ENCODE results near the gene MYBPC2. TPM values are rescaled to one million over a fixed set of nuclear protein-coding genes. Genes with fewer than 3 reads are reported as not detected.

MYBPC2 gene
- total and polyA plus RNA-seq, 9 of the 15 experiments (the other 6 are each of a cell fraction or from before 2014, with no cell fraction given), result 0.01 to 0.14 (median 0.04) TPM; not detected in 6

DNA sequence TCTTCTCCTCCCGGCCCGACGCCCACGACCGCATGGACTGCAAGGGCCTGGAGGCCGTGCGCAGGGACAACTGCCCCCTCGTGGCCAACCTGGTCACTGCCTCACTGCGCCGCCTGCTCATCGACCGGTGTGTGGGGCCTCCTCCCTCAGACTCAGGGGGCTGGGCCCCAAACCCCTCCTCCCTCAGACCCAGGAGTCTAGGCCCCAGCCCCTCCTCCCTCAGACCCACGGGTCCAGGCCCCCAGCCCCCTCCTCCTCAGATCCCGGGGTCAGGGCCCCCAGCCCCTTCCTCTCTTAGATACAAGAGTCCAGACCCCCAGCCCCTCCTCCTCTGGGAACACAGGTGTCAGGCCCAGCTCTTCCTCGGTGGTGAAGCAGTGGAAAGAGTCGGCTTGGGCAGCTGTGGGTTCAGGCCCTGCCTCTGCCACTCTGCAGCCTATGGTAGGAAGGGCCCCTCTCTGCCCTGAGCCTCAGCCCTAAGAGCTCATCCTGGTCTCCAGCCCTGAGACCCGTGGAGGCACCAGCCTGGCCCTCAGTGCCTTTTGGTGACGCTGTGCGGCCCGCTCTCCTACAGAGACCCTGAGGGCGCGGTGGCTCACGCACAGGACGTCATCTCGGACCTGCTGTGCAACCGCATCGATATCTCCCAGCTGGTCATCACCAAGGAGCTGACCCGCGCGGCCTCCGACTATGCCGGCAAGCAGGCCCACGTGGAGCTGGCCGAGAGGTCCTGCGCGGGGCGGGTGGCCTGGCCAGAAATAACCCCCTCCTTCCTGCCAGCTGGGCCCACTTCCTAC lies 17.6 kb upstream of the MYBPC2 start (continued):
- no peak for TF ChIP-seq CBX5 (IDR thresholded peaks at IDR 0.05; ENCODE audit: borderline replicate concordance, low read depth)
- TF ChIP-seq POLR3G (IDR thresholded peaks at IDR 0.05; ENCODE audit: extremely low read depth, insufficient read length, insufficient replicate concordance), result no peak
- no peak for TF ChIP-seq NCOA4 (IDR thresholded peaks at IDR 0.05; ENCODE audit: partially characterized antibody)
- TF ChIP-seq NRF1 (conservative IDR thresholded peaks at IDR 0.05 in 1 of 2, IDR thresholded peaks at IDR 0.05 in 1 of 2), result peak; percentile 65 to 75
- TF ChIP-seq HDAC6 (IDR thresholded peaks at IDR 0.05; ENCODE audit: low read depth, low read length), result no peak
- TF ChIP-seq POLR2B (IDR thresholded peaks at IDR 0.05; ENCODE audit: low read depth, partially characterized antibody), result no peak
- no peak for TF ChIP-seq STAT5B (CRISPR knock-in tag; IDR thresholded peaks at IDR 0.05)
- TF ChIP-seq ZNF133 (CRISPR knock-in tag; IDR thresholded peaks at IDR 0.05), result no peak
- TF ChIP-seq ARNT (IDR thresholded peaks at IDR 0.05), result no peak
- no peak for TF ChIP-seq HOXB6 (CRISPR knock-in tag; IDR thresholded peaks at IDR 0.05; ENCODE audit: borderline replicate concordance)
- no peak for TF ChIP-seq GABPB2 (CRISPR knock-in tag; conservative IDR thresholded peaks at IDR 0.05)
- no peak for TF ChIP-seq ZKSCAN3 (CRISPR knock-in tag; IDR thresholded peaks at IDR 0.05)
- no peak for TF ChIP-seq XRCC5 (IDR thresholded peaks at IDR 0.05; ENCODE audit: low read depth, low read length)
- no peak for TF ChIP-seq GTF2A2 (tag; IDR thresholded peaks at IDR 0.05)
- no peak for TF ChIP-seq CAMTA2 (CRISPR knock-in tag; conservative IDR thresholded peaks at IDR 0.05)
- TF ChIP-seq, protein P1, sequence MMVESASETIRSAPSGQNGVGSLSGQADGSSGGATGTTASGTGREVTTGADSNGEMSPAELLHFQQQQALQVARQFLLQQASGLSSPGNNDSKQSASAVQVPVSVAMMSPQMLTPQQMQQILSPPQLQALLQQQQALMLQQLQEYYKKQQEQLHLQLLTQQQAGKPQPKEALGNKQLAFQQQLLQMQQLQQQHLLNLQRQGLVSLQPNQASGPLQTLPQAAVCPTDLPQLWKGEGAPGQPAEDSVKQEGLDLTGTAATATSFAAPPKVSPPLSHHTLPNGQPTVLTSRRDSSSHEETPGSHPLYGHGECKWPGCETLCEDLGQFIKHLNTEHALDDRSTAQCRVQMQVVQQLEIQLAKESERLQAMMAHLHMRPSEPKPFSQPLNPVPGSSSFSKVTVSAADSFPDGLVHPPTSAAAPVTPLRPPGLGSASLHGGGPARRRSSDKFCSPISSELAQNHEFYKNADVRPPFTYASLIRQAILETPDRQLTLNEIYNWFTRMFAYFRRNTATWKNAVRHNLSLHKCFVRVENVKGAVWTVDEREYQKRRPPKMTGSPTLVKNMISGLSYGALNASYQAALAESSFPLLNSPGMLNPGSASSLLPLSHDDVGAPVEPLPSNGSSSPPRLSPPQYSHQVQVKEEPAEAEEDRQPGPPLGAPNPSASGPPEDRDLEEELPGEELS (CRISPR knock-in tag; IDR thresholded peaks at IDR 0.05; ENCODE audit: borderline replicate concordance), result no peak; the same call in 1 of the 2 replicates
- TF ChIP-seq IRF2 (CRISPR knock-in tag; IDR thresholded peaks at IDR 0.05), result no peak
- no peak for TF ChIP-seq MTA2 (IDR thresholded peaks at IDR 0.05; ENCODE audit: low read depth)
- no peak for TF ChIP-seq NCOA1 (IDR thresholded peaks at IDR 0.05; ENCODE audit: low read depth)
- TF ChIP-seq RBFOX2 (IDR thresholded peaks at IDR 0.05; ENCODE audit: low read depth, low read length), result peak; percentile 51
- no peak for TF ChIP-seq ZNF589 (CRISPR knock-in tag; IDR thresholded peaks at IDR 0.05; ENCODE audit: low read depth)
- TF ChIP-seq ZNF507 (tag; conservative IDR thresholded peaks at IDR 0.05), result no peak
- TF ChIP-seq, protein P2, sequence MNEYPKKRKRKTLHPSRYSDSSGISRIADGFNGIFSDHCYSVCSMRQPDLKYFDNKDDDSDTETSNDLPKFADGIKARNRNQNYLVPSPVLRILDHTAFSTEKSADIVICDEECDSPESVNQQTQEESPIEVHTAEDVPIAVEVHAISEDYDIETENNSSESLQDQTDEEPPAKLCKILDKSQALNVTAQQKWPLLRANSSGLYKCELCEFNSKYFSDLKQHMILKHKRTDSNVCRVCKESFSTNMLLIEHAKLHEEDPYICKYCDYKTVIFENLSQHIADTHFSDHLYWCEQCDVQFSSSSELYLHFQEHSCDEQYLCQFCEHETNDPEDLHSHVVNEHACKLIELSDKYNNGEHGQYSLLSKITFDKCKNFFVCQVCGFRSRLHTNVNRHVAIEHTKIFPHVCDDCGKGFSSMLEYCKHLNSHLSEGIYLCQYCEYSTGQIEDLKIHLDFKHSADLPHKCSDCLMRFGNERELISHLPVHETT (CRISPR knock-in tag; conservative IDR thresholded peaks at IDR 0.05 in 1 of 2, IDR thresholded peaks at IDR 0.05 in 1 of 2), result no peak
- no peak for TF ChIP-seq THRAP3 (IDR thresholded peaks at IDR 0.05; ENCODE audit: borderline replicate concordance)
- TF ChIP-seq MECOM (CRISPR knock-in tag; IDR thresholded peaks at IDR 0.05), result no peak
- TF ChIP-seq PHB (CRISPR knock-in tag; IDR thresholded peaks at IDR 0.05), result no peak
- TF ChIP-seq ATF4 (CRISPR knock-in tag; IDR thresholded peaks at IDR 0.05), result no peak

Measured in K562 (cell line).